HepG2 (cell line): ENCODE results near the gene CDA. TPM values are rescaled to one million over a fixed set of nuclear protein-coding genes. Genes with fewer than 3 reads are reported as not detected.

Source experiments
- ATAC-seq: fragments of 200-7000 bp; cut with Tn5 transposase; 3 replicates; pipeline ENCODE4 v1.9.1; 2020; ENCODE audit warnings: mild to moderate bottlenecking, moderate library complexity
- BruUV-seq: library from RNA; stranded (reverse); fragments of 400-500 nt; replicated peaks from 2 replicates; lab custom pipeline; 2021; lab: Mats Ljungman, UMichigan
- CTCF ChIA-PET: fragments of 300-600 bp; formaldehyde crosslinking; extraction: SDS; loops from one replicate; lab custom pipeline; 2021; ENCODE audit warnings: low total read pairs, inconsistent platforms, low intra/inter-chr PET ratio; lab: Yijun Ruan, JAX
- POLR2A ChIA-PET: fragments of 350-600 bp; sonication (Branson Sonifier 250); formaldehyde crosslinking; loops from one replicate; lab custom pipeline; 2020; ENCODE audit warnings: antibody characterized with exemption, inconsistent platforms; lab: Yijun Ruan, JAX
- DNase-seq: peaks from one replicate; pipeline ENCODE4 v3.0.0-alpha.2; 2015; ENCODE audit warnings: low spot score
- FAIRE-seq: peaks from 3 replicates; lab custom pipeline; 2011; peaks lifted over from hg19 to GRCh38; lab: Jason Lieb, UNC
- H2AFZ ChIP-seq: one replicate; pipeline ENCODE4 v1.6.1; 2011; ENCODE audit warnings: low read length, inconsistent platforms
- H3K27ac ChIP-seq: fragments of 300-600 bp; 3 replicates; pipeline ENCODE4 v1.8.0; 2011; ENCODE audit warnings: mixed run types, mild to moderate bottlenecking, mixed read lengths, low read length, inconsistent platforms; ENCODE audit not compliant: insufficient read depth; ENCODE audit errors: extremely low read length
- H3K27me3 ChIP-seq, 2 experiments: fragments of 200-600 bp in 1 of 2; 2 replicates in 1 of 2; 3 replicates in 1 of 2; pipeline versions ENCODE4 v1.6.0 to v1.8.0; 2011; ENCODE audit warnings: low read length in 2 of 2, mild to moderate bottlenecking in 2 of 2, moderate library complexity in 2 of 2, inconsistent platforms in 1 of 2; ENCODE audit not compliant: insufficient read depth in 2 of 2, control insufficient read depth in 1 of 2
- H3K36me3 ChIP-seq, 2 experiments: fragments of 200-600 bp in 1 of 2; replicated peaks in 1 of 2; 2 replicates in 1 of 2; 3 replicates in 1 of 2; pipeline versions ENCODE4 v1.5.1 to v1.8.0; 2011; ENCODE audit warnings: low read length in 2 of 2, inconsistent platforms in 1 of 2; ENCODE audit not compliant: insufficient read depth in 2 of 2, control insufficient read depth in 1 of 2
- H3K4me1 ChIP-seq: 2 replicates; pipeline ENCODE4 v1.5.1; 2012; ENCODE audit warnings: low read length, inconsistent platforms; ENCODE audit not compliant: insufficient read depth
- H3K4me2 ChIP-seq: 2 replicates; pipeline ENCODE4 v1.6.0; 2011; ENCODE audit warnings: low read depth, low read length, inconsistent platforms
- H3K4me3 ChIP-seq, 3 experiments: fragments of 200-600 bp in 1 of 3; sonication (generic), shearing (Covaris generic) in 1 of 3; replicated peaks in 1 of 3; 2 replicates each; pipeline ENCODE4 v1.5.1; 2011 to 2016; ENCODE audit warnings: low read length in 3 of 3, inconsistent platforms in 2 of 3, low read depth in 2 of 3, mild to moderate bottlenecking in 2 of 3, control low read depth in 1 of 3, mixed read lengths in 1 of 3; ENCODE audit not compliant: insufficient read depth in 1 of 3
- H3K79me2 ChIP-seq: one replicate; pipeline ENCODE4 v1.6.1; 2011; ENCODE audit warnings: low read length, inconsistent platforms; ENCODE audit not compliant: insufficient read depth
- H3K9ac ChIP-seq: 2 replicates; pipeline ENCODE4 v1.6.0; 2011; ENCODE audit warnings: mild to moderate bottlenecking, low read depth, low read length, inconsistent platforms; ENCODE audit not compliant: insufficient read depth
- H3K9me3 ChIP-seq: 2 replicates; pipeline ENCODE4 v1.5.1; 2012; ENCODE audit warnings: mild to moderate bottlenecking, low read length
- H4K20me1 ChIP-seq: 2 replicates; pipeline ENCODE4 v1.6.0; 2011; ENCODE audit warnings: inconsistent platforms, mild to moderate bottlenecking, low read length, moderate library complexity; ENCODE audit not compliant: insufficient read depth
- AGO2 ChIP-seq: fragments of 200-400 bp; formaldehyde crosslinking; optimal IDR thresholded peaks from 2 replicates; pipeline ENCODE3; 2017; ENCODE audit warnings: mild to moderate bottlenecking, low read depth, low read length, moderate library complexity
- CHD4 ChIP-seq: fragments of 200-600 bp; sonication (generic); IDR thresholded peaks from 2 replicates; pipeline ENCODE4 v1.7.0; 2017; ENCODE audit warnings: mild to moderate bottlenecking, low read length, borderline replicate concordance
- ETV6 ChIP-seq: sonication (generic); formaldehyde crosslinking; conservative IDR thresholded peaks from 2 replicates; pipeline ENCODE4 v1.4.0; 2020; ENCODE audit warnings: missing genetic modification reagents
- GABPA ChIP-seq, 2 experiments: IDR thresholded peaks; 2 replicates each; pipeline ENCODE4 v1.6.1; 2011 to 2016; ENCODE audit warnings: low read depth in 2 of 2, low read length in 1 of 2, missing biosample characterization in 1 of 2, missing genetic modification characterization in 1 of 2
- HMGA1 ChIP-seq: sonication (generic); formaldehyde crosslinking; conservative IDR thresholded peaks from 2 replicates; pipeline ENCODE4 v1.4.0; 2020; ENCODE audit warnings: missing genetic modification reagents
- PBX2 ChIP-seq: IDR thresholded peaks from 2 replicates; pipeline ENCODE4 v1.6.1; 2016; ENCODE audit warnings: control low read depth
- RNF2 ChIP-seq: fragments of 450-650 bp; conservative IDR thresholded peaks from 2 replicates; pipeline ENCODE4 v1.6.1; 2016; ENCODE audit warnings: low read depth
- TEAD2 ChIP-seq: sonication (generic); formaldehyde crosslinking; IDR thresholded peaks from 2 replicates; pipeline ENCODE4 v1.9.0; 2021; ENCODE audit warnings: missing genetic modification reagents
- ZFP36L1 ChIP-seq: sonication (generic); formaldehyde crosslinking; IDR thresholded peaks from 2 replicates; pipeline ENCODE4 v1.8.0; 2022; ENCODE audit warnings: mild to moderate bottlenecking, missing genetic modification reagents, moderate library complexity
- ZKSCAN1 ChIP-seq: fragments of 150-350 bp; IDR thresholded peaks from 2 replicates; pipeline ENCODE4 v1.6.1; 2014; ENCODE audit warnings: low read length
- ZNF230 ChIP-seq: sonication (generic); formaldehyde crosslinking; IDR thresholded peaks from 2 replicates; pipeline ENCODE4 v1.4.0; 2020; ENCODE audit warnings: mild to moderate bottlenecking, missing genetic modification reagents
- ZNF484 ChIP-seq: sonication (generic); formaldehyde crosslinking; IDR thresholded peaks from 2 replicates; pipeline ENCODE4 v1.5.1; 2020; ENCODE audit warnings: mild to moderate bottlenecking, low read depth, missing genetic modification reagents, borderline replicate concordance
- ZNF577 ChIP-seq: sonication (generic); formaldehyde crosslinking; IDR thresholded peaks from 2 replicates; pipeline ENCODE4 v1.4.0; 2020; ENCODE audit warnings: mild to moderate bottlenecking, low read depth, missing genetic modification reagents, borderline replicate concordance
- ZNF839 ChIP-seq: sonication (generic); formaldehyde crosslinking; IDR thresholded peaks from 2 replicates; pipeline ENCODE4 v1.4.0; 2020; ENCODE audit warnings: missing genetic modification reagents, mild to moderate bottlenecking, borderline replicate concordance
- WGBS: methylation state at CpG from one replicate; pipeline ENCODE4 v1.1.6; 2017; ENCODE audit warnings: low lambda C conversion rate; 5-methylcytosine and 5-hydroxymethylcytosine counted together
- in situ Hi-C: cut with HindIII; loops from 2 replicates; pipeline ENCODE4 v1.10.0; 2017; ENCODE audit warnings: low pct_unique_long_range_greater_than_20kb; ENCODE audit not compliant: extremely low pct_ligation_motif_present
- intact Hi-C: fragments of 100-400 bp; cut with micrococcal nuclease; formaldehyde crosslinking; loops from one replicate; pipeline ENCODE4 v1.10.0; 2022; ENCODE audit not compliant: unreplicated experiment
- polyA plus RNA-seq, 8 experiments: library from polyadenylated mRNA; depleted of rRNA in 3 of 8; stranded (reverse) in 7 of 8; unstranded in 1 of 8; fragments of >200 nt; fragmentation: Illumina TruSeq in 4 of 8; extraction: Trizol in 4 of 8; gene quantifications; 2 replicates each; pipeline versions ENCODE4 v1.2.1 to v1.2.3, GENCODE V29; 2011 to 2016; ENCODE audit warnings: low read depth in 4 of 8, missing spikeins in 1 of 8, mixed read lengths in 1 of 8; ENCODE audit not compliant: insufficient read depth in 1 of 8
- total RNA-seq, 5 experiments: library from RNA; depleted of rRNA; stranded (reverse); fragments of >200 nt; fragmentation: Illumina TruSeq; extraction: Trizol; gene quantifications; 2 replicates each; pipeline ENCODE4 v1.2.3, GENCODE V29; 2016; ENCODE audit warnings: low read depth in 1 of 5
- TF ChIP-seq, protein P1 (sequence below): sonication (generic); formaldehyde crosslinking; IDR thresholded peaks from 2 replicates; pipeline ENCODE4 v1.4.0; 2020; ENCODE audit warnings: mild to moderate bottlenecking, low read depth, missing genetic modification reagents

CDA gene
- total and polyA plus RNA-seq, 2 of the 13 experiments (the other 11 are each of a cell fraction or from before 2014, with no cell fraction given) = 0.66 to 2.1 TPM

GRCh38 chr1:20555758-20556120 is 33.2 kb upstream of the CDA start:
- no peak overlapping the region for H3K4me3 ChIP-seq
- no peaks in the 10 kb centered on the region; the same call in 1 of the 2 replicates for H4K20me1 ChIP-seq
- in situ Hi-C loops (no loop called here), intact Hi-C loops (no loop called here)
- H2AFZ ChIP-seq = no peak overlapping the region
- no peaks in the 10 kb centered on the region for H3K9me3 ChIP-seq
- H3K27me3 ChIP-seq = no peaks in the 10 kb centered on the region
- no peaks in the 10 kb centered on the region for H3K79me2 ChIP-seq
- no peak for DNase-seq
- no peak overlapping the region for H3K9ac ChIP-seq
- ChIA-PET POLR2A (no interaction called here), CTCF (no interaction called here)
- no peak for FAIRE-seq
- H3K4me2 ChIP-seq = 0 out of 2 replicates have a peak overlapping the region, but pooled peaks have one; percentile 0
- H3K36me3 ChIP-seq = no peaks in the 10 kb centered on the region
- no peak overlapping the region for H3K27ac ChIP-seq
- ATAC-seq = no peak
- 89% methylated on average over 4 of the region's 4 CpGs for WGBS
- TF ChIP-seq ZNF230 (CRISPR knock-in tag) (no peak), HMGA1 (CRISPR knock-in tag) (no peak), ZNF484 (no peak), ZNF839 (CRISPR knock-in tag) (no peak), TEAD2 (CRISPR knock-in tag) (no peak), ETV6 (no peak), ZKSCAN1 (no peak), ZNF577 (CRISPR knock-in tag) (no peak), GABPA (IDR thresholded peaks at IDR 0.05; ENCODE audit: low read depth, low read length) (no peak), GABPA (CRISPR knock-in tag; IDR thresholded peaks at IDR 0.05; ENCODE audit: low read depth) (no peak), CHD4 (no peak), PBX2 (CRISPR knock-in tag) (no peak), RNF2 (no peak), ZFP36L1 (CRISPR knock-in tag) (no peak), AGO2 (no peak)
- TF ChIP-seq, protein P1, sequence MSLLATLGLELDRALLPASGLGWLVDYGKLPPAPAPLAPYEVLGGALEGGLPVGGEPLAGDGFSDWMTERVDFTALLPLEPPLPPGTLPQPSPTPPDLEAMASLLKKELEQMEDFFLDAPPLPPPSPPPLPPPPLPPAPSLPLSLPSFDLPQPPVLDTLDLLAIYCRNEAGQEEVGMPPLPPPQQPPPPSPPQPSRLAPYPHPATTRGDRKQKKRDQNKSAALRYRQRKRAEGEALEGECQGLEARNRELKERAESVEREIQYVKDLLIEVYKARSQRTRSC (CRISPR knock-in tag) = no peak
- H3K4me1 ChIP-seq = peaks cover 28% of the 10 kb centered on the region
- no TSS peak for BruUV-seq
